Measurements from ENCODE around the gene PDE1A. TPM values are rescaled to one million over a fixed set of nuclear protein-coding genes. Genes with fewer than 3 reads are reported as not detected.

The PDE1A gene
- total and polyA plus RNA-seq, 2 of the 13 experiments (the other 11 are each of a cell fraction or from before 2014, with no cell fraction given): not detected

DNA sequence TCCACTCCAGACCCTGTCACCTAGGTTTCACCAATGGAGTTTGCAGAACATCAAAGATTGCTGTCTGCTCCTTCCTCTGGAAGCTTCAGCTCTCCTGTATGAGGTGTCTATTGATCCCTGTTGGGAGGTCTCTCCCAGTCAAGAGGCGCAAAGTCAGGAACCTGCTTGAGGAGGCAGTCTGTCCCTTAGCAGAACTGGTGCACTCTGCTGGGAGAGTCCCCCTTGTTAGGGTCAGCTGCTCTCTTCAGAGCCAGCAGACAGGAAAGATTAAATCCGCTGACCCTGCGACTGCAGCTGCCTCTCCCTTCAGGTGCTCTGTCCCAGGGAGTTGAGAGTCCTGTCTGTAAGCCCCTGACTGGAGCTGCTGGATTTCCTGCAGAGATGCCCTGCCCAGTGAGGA, 245.5 kb downstream of the PDE1A start:
- Histone ChIP-seq H3K4me2 (ENCODE audit: low read depth, low read length) (no peak overlapping the region), H3K79me2 (ENCODE audit: insufficient read depth, low read length) (no peaks in the 10 kb centered on the region), H3K9ac (ENCODE audit: insufficient read depth, low read depth, low read length) (no peak overlapping the region), H4K20me1 (ENCODE audit: insufficient read depth, low read length) (no peaks in the 10 kb centered on the region), H3K9me3 (ENCODE audit: low read length) (no peaks in the 10 kb centered on the region), H3K4me3 (replicated peaks in 1 of 3; ENCODE audit: insufficient read depth in 1 of 3, low read depth in 2 of 3, low read length in 3 of 3) (no peak overlapping the region), H2AFZ (ENCODE audit: low read length) (no peak overlapping the region), H3K36me3 (replicated peaks in 1 of 2; ENCODE audit: control insufficient read depth in 1 of 2, insufficient read depth in 2 of 2, low read length in 2 of 2) (no peaks in the 10 kb centered on the region), H3K4me1 (ENCODE audit: insufficient read depth, low read length) (0 out of 2 replicates have a peak, but pooled peaks cover 4% of the 10 kb centered on the region), H3K27ac (ENCODE audit: extremely low read length, insufficient read depth, low read length) (no peak overlapping the region), H3K27me3 (ENCODE audit: control insufficient read depth in 1 of 2, insufficient read depth in 2 of 2, low read length in 2 of 2) (no peaks in the 10 kb centered on the region)
- no peak for DNase-seq (ENCODE audit: low spot score)
- BruUV-seq (replicated peaks): no TSS peak
- POLR2A ChIA-PET: no interaction called here
- CTCF ChIA-PET (ENCODE audit: low intra/inter-chr PET ratio, low total read pairs): no interaction called here
- no peak for FAIRE-seq
- TF ChIP-seq SKI (IDR thresholded peaks at IDR 0.05; ENCODE audit: partially characterized antibody): no peak
- TF ChIP-seq IRX3 (CRISPR knock-in tag; IDR thresholded peaks at IDR 0.05; ENCODE audit: borderline replicate concordance, low read depth): no peak
- TF ChIP-seq, protein P1, sequence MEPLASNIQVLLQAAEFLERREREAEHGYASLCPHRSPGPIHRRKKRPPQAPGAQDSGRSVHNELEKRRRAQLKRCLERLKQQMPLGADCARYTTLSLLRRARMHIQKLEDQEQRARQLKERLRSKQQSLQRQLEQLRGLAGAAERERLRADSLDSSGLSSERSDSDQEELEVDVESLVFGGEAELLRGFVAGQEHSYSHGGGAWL (CRISPR knock-in tag; IDR thresholded peaks at IDR 0.05): no peak
- no peak for TF ChIP-seq GATAD2A (CRISPR knock-in tag; IDR thresholded peaks at IDR 0.05)
- TF ChIP-seq ZBTB7B (CRISPR knock-in tag; IDR thresholded peaks at IDR 0.05): no peak
- no peak for TF ChIP-seq FOSL1 (CRISPR knock-in tag; IDR thresholded peaks at IDR 0.05; ENCODE audit: borderline replicate concordance)
- TF ChIP-seq PHF21A (CRISPR knock-in tag; IDR thresholded peaks at IDR 0.05): no peak
- no peak for TF ChIP-seq NR2F2 (IDR thresholded peaks at IDR 0.05; ENCODE audit: borderline replicate concordance, low read depth)
- TF ChIP-seq, protein P2, sequence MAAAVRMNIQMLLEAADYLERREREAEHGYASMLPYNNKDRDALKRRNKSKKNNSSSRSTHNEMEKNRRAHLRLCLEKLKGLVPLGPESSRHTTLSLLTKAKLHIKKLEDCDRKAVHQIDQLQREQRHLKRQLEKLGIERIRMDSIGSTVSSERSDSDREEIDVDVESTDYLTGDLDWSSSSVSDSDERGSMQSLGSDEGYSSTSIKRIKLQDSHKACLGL (CRISPR knock-in tag; IDR thresholded peaks at IDR 0.05): no peak
- no peak for TF ChIP-seq SP4 (CRISPR knock-in tag; IDR thresholded peaks at IDR 0.05)
- TF ChIP-seq GTF3A (CRISPR knock-in tag; conservative IDR thresholded peaks at IDR 0.05): no peak
- TF ChIP-seq, protein P3, sequence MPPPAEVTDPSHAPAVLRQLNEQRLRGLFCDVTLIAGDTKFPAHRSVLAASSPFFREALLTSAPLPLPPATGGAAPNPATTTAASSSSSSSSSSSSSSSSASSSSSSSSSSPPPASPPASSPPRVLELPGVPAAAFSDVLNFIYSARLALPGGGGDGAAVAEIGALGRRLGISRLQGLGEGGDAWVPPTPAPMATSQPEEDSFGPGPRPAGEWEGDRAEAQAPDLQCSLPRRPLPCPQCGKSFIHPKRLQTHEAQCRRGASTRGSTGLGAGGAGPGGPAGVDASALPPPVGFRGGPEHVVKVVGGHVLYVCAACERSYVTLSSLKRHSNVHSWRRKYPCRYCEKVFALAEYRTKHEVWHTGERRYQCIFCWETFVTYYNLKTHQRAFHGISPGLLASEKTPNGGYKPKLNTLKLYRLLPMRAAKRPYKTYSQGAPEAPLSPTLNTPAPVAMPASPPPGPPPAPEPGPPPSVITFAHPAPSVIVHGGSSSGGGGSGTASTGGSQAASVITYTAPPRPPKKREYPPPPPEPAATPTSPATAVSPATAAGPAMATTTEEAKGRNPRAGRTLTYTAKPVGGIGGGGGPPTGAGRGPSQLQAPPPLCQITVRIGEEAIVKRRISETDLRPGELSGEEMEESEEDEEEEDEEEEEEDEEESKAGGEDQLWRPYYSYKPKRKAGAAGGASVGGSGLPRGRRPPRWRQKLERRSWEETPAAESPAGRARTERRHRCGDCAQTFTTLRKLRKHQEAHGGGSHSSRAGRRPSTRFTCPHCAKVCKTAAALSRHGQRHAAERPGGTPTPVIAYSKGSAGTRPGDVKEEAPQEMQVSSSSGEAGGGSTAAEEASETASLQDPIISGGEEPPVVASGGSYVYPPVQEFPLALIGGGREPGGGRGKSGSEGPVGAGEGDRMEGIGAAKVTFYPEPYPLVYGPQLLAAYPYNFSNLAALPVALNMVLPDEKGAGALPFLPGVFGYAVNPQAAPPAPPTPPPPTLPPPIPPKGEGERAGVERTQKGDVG (CRISPR knock-in tag; IDR thresholded peaks at IDR 0.05; ENCODE audit: borderline replicate concordance): no peak
- TF ChIP-seq ATM (IDR thresholded peaks at IDR 0.05; ENCODE audit: borderline replicate concordance): no peak
- no peak for TF ChIP-seq ERF (CRISPR knock-in tag; IDR thresholded peaks at IDR 0.05)
- no peak for TF ChIP-seq HOXA5 (CRISPR knock-in tag; IDR thresholded peaks at IDR 0.05)
- no peak for TF ChIP-seq ZFY (CRISPR knock-in tag; IDR thresholded peaks at IDR 0.05)
- no peak for TF ChIP-seq DNMT1 (CRISPR knock-in tag; IDR thresholded peaks at IDR 0.05)
- no peak for TF ChIP-seq ZNF678 (CRISPR knock-in tag; IDR thresholded peaks at IDR 0.05)
- no peak for TF ChIP-seq ZNF773 (CRISPR knock-in tag; IDR thresholded peaks at IDR 0.05; ENCODE audit: borderline replicate concordance)
- TF ChIP-seq NFYB (CRISPR knock-in tag; IDR thresholded peaks at IDR 0.05): no peak
- intact Hi-C loops (cut with micrococcal nuclease; ENCODE audit: unreplicated experiment) (loop anchor here (10.0 kb wide), 2 partner anchors 583 to 793 kb away; no protein-coding TSS in a partner anchor), in situ Hi-C loops (cut with HindIII; ENCODE audit: extremely low pct_ligation_motif_present, low pct_unique_long_range_greater_than_20kb) (no loop called here)
- ATAC-seq: peak; percentile 62
- 55% methylated on average over 1 of the region's 3 CpGs for WGBS (ENCODE audit: low lambda C conversion rate)

Data from HepG2 (cell line).